GM13976 (cell line): ENCODE results near the gene OSBPL2.

Source experiments
- DNase-seq: peaks from one replicate; pipeline ENCODE4 v3.0.0; 2012; ENCODE audit warnings: low spot score
- in situ Hi-C: fragments of 300-500 bp; cut with MboI; formaldehyde crosslinking; loops from one replicate; pipeline ENCODE4 v1.12.0; 2022; ENCODE audit warnings: low sequenced_read_pairs, mixed read lengths, inconsistent platforms; ENCODE audit not compliant: unreplicated experiment
- TF ChIP-seq, protein P1 (sequence below): IDR thresholded peaks from 2 replicates; pipeline ENCODE4 v1.5.1; 2012; ENCODE audit warnings: borderline replicate concordance, mild to moderate bottlenecking; ENCODE audit not compliant: insufficient read depth; ENCODE audit errors: extremely low read depth, missing control alignments, control extremely low read depth

Gene OSBPL2

DNA sequence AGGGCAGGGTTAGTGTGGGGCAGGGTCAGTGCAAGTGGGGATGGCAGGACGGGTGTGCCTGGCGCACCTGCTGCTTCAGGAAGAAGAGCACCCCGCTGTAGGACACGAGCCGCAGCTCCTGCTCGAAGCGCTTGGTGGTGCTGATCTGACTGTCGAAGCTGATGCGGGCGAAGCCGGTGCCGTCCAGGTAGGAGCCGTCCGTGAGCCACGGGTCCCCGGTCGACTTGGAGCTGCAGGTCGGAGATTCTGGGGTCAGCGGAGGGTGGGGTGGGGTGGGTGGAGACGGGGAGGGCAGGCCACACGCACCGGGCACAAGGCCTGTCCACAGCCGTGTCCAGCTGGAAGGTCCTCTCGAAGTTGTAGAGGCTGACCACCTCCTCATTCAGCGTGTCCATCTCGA is 74.7 kb downstream of the OSBPL2 start:
- in situ Hi-C loops = no loop called here
- no peak for DNase-seq
- TF ChIP-seq, protein P1, sequence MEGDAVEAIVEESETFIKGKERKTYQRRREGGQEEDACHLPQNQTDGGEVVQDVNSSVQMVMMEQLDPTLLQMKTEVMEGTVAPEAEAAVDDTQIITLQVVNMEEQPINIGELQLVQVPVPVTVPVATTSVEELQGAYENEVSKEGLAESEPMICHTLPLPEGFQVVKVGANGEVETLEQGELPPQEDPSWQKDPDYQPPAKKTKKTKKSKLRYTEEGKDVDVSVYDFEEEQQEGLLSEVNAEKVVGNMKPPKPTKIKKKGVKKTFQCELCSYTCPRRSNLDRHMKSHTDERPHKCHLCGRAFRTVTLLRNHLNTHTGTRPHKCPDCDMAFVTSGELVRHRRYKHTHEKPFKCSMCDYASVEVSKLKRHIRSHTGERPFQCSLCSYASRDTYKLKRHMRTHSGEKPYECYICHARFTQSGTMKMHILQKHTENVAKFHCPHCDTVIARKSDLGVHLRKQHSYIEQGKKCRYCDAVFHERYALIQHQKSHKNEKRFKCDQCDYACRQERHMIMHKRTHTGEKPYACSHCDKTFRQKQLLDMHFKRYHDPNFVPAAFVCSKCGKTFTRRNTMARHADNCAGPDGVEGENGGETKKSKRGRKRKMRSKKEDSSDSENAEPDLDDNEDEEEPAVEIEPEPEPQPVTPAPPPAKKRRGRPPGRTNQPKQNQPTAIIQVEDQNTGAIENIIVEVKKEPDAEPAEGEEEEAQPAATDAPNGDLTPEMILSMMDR = no peak

DNA sequence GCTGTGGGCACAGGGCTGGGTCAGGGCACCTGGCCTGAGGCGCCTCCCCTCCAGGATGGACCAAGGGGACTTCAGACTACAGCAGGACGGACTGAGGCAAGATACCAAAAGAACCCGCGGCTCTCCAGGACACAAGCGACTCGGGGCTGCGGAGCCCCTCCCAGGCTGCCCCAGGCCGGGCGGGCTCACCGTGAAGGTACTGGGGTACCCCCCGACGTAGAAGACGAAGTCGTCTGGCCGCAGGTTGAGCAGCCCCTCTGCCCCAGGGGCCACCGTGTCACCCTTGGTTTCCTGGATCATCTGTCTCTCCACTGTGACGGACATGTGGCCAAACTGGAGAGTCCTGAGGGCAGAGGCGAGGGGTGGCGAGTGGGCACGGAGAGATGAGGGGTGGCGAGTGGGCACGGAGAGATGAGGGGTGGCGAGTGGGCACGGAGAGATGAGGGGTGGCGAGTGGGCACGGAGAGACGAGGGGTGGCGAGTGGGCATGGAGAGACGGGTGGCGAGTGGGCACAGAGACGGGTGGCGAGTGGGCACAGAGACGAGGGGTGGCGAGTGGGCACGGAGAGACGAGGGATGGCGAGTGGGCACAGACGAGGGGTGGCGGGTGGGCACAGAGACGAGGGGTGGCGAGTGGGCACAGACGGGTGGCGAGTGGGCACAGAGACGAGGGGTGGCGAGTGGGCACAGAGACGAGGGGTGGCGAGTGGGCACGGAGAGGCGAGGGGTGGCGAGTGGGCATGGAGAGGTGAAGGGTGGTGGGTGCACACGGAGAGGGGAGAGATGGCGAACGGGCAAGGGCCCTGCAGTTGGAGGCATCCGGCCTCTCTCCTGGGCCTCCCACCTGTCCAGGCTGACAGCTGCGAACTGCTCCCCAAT is 75.4 kb downstream of the OSBPL2 start:
- TF ChIP-seq, protein P1 = no peak
- in situ Hi-C loops = no loop called here

DNA sequence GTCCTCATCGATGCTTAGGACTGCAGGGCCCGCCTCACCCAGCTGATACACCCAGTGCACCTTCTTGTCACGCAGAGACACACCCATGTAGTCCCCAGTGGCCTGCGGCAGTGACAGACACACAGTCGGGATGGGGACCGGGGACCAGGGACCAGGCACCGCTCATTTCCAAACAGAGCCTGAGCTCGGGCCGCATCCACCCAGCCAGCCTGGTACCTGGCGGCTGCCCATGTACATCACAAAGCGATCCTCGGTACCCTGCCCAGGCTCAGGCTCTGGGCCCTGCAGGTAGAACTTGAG is 76.0 kb downstream of the OSBPL2 start:
- TF ChIP-seq, protein P1 = no peak
- in situ Hi-C loops = no loop called here
- DNase-seq = no peak

More for the DNA sequence above, 75.4 kb downstream of the OSBPL2 start:
- no peak for DNase-seq

DNA sequence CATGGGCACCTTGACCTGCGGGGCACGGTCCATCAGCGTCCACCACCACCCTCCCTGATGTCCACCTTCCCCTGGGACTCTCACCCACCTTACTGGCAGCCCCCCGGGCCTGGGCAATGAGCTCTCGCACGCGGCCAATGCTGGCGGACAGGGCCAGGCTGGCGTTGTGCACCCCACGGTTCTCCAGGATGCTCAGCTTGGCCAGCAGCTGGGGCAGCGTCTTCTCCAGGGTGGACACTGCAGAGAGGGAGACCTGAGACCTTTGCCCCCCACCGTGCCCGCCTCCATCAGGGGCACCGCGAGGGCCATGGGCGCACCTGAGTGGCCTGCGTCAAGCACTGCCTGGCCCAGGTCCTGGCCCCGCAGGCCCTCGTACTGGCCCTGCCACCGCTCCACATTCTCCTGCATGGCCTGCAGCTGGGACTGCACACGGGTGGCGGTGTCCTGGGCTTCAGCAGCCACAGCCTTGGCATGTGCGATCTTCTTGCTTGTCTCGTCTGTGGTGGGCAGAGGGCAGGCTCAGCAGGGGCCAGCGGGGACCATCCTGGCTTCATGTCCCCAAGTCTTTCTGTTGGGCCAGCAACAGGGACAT is 76.5 kb downstream of the OSBPL2 start:
- no peak for DNase-seq
- in situ Hi-C loops = no loop called here
- TF ChIP-seq, protein P1 = no peak

DNA sequence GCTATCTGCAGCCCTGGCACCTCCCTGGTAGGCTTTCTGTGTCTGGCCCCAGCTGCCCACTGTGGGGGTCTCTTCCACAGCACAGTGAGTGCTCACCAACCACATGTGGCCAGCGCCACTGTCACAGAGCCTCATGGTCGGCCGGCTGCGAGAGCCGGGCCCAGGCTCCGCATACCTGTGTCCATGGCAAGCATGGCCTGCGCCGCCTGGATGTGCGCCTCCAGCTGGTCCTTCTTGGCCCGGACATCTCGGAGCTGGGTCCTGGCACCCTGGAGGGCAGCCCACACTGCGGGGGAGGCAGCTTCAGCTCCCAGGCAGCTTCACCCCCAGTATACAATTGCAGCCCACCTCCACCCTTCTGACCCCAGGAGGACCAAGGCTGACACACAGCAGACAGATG is 77.5 kb downstream of the OSBPL2 start:
- TF ChIP-seq, protein P1 = no peak
- in situ Hi-C loops = no loop called here
- no peak for DNase-seq

DNA sequence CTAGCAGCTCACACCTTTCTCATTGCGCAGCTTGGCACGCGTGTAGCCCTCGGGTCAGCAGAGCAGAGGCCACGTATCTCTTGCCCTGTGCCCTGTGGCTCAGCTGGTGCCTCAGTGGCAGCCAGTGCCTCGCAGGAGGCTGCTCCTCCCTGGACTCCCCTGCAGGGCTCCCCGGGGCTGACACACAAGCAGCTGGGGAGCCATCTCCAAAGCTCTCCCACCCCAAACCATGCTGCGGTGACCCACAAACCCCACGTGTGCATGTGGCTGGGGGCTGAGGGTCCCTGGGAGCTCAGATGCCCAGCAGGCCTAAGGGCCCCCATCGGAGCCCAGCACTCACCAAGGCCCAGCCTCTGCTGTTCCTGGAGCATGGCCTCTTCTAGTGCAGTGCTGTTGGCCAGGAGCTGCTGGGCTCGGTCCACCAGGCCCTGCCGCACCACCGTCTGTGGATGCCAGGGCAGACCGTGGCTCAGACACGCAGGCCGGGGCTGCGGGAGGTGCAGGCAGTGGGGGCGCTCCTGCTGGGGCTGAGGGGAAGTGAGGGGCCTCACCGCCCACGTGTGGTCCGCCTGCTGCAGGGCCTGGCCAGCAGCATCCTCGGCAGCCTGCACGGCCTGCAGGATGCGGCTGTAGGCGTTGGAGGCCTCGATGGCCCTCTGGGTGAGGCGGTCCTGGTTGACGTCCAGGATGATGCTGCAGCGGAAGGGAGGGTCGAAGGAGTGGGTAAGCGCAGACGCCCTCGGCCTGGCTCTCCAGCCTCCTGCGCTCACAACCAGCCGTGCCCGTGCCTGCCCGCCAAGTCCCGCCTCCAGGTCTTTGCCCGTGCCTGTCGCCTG is 78.2 kb downstream of the OSBPL2 start:
- in situ Hi-C loops = no loop called here
- DNase-seq = no peak
- TF ChIP-seq, protein P1 = no peak
